Measurements from ENCODE around the gene PRDM11. TPM values are rescaled to one million over a fixed set of nuclear protein-coding genes. Genes with fewer than 3 reads are reported as not detected.
A peak's percentile ranks its signal among the peaks of the same experiment; 100 is the strongest.

Gene PRDM11
- total and polyA plus RNA-seq, 2 of the 8 experiments (the other 6 are each of a cell fraction or from before 2014, with no cell fraction given) = 3.6 to 11.7 TPM

DNA sequence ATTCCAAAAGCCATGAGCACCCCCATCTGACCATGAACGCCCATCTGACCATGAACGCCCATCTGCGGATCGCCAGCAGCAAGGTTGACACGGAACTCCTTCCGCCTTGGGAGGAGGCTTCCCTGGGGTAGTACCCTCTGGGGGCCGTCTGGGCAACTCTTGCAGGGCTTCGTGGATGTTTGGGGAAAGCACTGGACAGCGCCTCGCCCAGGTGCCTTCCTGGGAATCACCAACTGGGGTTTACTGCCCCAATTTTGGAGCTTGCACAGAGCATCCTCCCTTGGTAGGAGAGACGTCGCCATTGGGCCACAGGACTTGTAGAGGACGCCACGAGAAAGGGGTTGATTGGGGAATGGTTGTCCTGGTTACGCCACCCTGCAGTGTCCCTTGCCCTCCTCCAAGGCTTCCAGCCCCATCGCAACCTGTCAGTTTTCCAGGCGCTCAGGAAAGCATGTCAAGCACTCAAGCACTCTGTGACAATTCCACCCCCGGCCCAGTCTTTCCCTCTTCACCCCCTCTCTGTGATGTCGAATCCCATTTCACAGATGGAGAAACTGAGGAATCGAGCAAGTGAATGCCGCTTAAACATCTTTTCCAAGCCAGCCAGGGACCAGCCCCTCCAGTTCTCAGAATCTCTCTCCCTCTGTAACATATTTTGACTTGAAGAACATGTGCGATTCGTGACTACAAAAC is 914 bp upstream of the PRDM11 start (continued):
- TF ChIP-seq KDM1A (IDR thresholded peaks at IDR 0.05; ENCODE audit: borderline replicate concordance, low read length) = peak; percentile 55; the same call in 1 of the 2 replicates
- no peak for TF ChIP-seq TBP (IDR thresholded peaks at IDR 0.05; ENCODE audit: low read depth, low read length)
- TF ChIP-seq SIRT6 (IDR thresholded peaks at IDR 0.05; ENCODE audit: low read length) = no peak
- no peak for TF ChIP-seq CHD1 (IDR thresholded peaks at IDR 0.05; ENCODE audit: low read depth, low read length)
- TF ChIP-seq, protein P1, sequence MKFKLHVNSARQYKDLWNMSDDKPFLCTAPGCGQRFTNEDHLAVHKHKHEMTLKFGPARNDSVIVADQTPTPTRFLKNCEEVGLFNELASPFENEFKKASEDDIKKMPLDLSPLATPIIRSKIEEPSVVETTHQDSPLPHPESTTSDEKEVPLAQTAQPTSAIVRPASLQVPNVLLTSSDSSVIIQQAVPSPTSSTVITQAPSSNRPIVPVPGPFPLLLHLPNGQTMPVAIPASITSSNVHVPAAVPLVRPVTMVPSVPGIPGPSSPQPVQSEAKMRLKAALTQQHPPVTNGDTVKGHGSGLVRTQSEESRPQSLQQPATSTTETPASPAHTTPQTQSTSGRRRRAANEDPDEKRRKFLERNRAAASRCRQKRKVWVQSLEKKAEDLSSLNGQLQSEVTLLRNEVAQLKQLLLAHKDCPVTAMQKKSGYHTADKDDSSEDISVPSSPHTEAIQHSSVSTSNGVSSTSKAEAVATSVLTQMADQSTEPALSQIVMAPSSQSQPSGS (IDR thresholded peaks at IDR 0.05; ENCODE audit: low read length) = no peak
- no peak for TF ChIP-seq EP300 (IDR thresholded peaks at IDR 0.05; ENCODE audit: borderline replicate concordance in 1 of 2, low read depth in 2 of 2, low read length in 2 of 2)
- TF ChIP-seq CBX8 (IDR thresholded peaks at IDR 0.05; ENCODE audit: borderline replicate concordance, low read depth, low read length) = no peak

Measured in H1 (cell line).